Right atrium auricular region (tissue), 2 donors: Measurements from ENCODE around the gene P2RX7. TPM values are rescaled to one million over a fixed set of nuclear protein-coding genes. Genes with fewer than 3 reads are reported as not detected.

Experiments used
- DNase-seq: peaks from one replicate; pipeline ENCODE4 v3.0.0-alpha.2; 2019; ENCODE audit warnings: low spot score
- H3K27ac ChIP-seq, 2 donors: fragments of 200-600 bp; sonication (generic); 1 replicate in 1 of 2; 2 replicates in 1 of 2; pipeline ENCODE4 v1.5.1; 2016 to 2019
- H3K27me3 ChIP-seq, 2 donors: fragments of 200-600 bp; sonication (generic); one replicate each; pipeline versions ENCODE4 v1.5.1 to v1.6.0; 2017 to 2019
- H3K36me3 ChIP-seq: fragments of 200-600 bp; sonication (generic); one replicate; pipeline ENCODE4 v1.5.1; 2016
- H3K4me1 ChIP-seq, 2 donors: fragments of 200-600 bp; sonication (generic); one replicate each; pipeline versions ENCODE4 v1.5.1 to v1.6.0; 2017 to 2019
- H3K4me3 ChIP-seq, 2 donors: fragments of 200-600 bp; sonication (generic); 1 replicate in 1 of 2; 2 replicates in 1 of 2; pipeline ENCODE4 v1.5.1; 2017 to 2019; ENCODE audit warnings: mild to moderate bottlenecking in 1 of 2, moderate library complexity in 1 of 2
- H3K9me3 ChIP-seq, 2 donors: fragments of 200-600 bp; sonication (generic); one replicate each; pipeline ENCODE4 v1.5.1; 2019
- CTCF ChIP-seq, 2 donors: fragments of 200-600 bp; sonication (generic); IDR thresholded peaks; one replicate each; pipeline ENCODE4 v1.5.1; 2019; ENCODE audit warnings: antibody characterized with exemption in 2 of 2
- total RNA-seq, 2 donors: library from RNA; depleted of rRNA; stranded (reverse); fragments of >200 nt; gene quantifications; one replicate each; pipeline ENCODE4 v1.1.0, GENCODE V29; 2016

The P2RX7 gene
- total RNA-seq, 2 donors from 2014 or later, result 1.3 to 1.9 TPM

- H3K4me1 ChIP-seq, result no peaks in the 10 kb centered on the region
- H3K36me3 ChIP-seq, result no peaks in the 10 kb centered on the region
- no peak for DNase-seq
- TF ChIP-seq CTCF (IDR thresholded peaks at IDR 0.05), result no peak
- H3K27ac ChIP-seq, result no peak overlapping the region
- no peaks in the 10 kb centered on the region for H3K9me3 ChIP-seq
- no peaks in the 10 kb centered on the region for H3K27me3 ChIP-seq
- H3K4me3 ChIP-seq, result no peak overlapping the region
Measured at GRCh38 chr12:121117226-121117777, 15.4 kb upstream of the P2RX7 start.

GRCh38 chr12:121120323-121120722 lies 12.4 kb upstream of the P2RX7 start:
- Histone ChIP-seq H3K27me3 (no peaks in the 10 kb centered on the region), H3K9me3 (no peaks in the 10 kb centered on the region), H3K36me3 (no peaks in the 10 kb centered on the region), H3K4me1 (peaks cover 0 to 4% of the 10 kb centered on the region in 2 donors), H3K4me3 (no peak overlapping the region), H3K27ac (no peak overlapping the region)
- no peak for TF ChIP-seq CTCF (IDR thresholded peaks at IDR 0.05)
- DNase-seq, result no peak

- H3K27me3 ChIP-seq, result no peaks in the 10 kb centered on the region
- H3K4me1 ChIP-seq, result peaks cover 0 to 4% of the 10 kb centered on the region in 2 donors
- DNase-seq, result no peak
- H3K4me3 ChIP-seq, result no peak overlapping the region
- H3K27ac ChIP-seq, result no peak overlapping the region
- no peaks in the 10 kb centered on the region for H3K36me3 ChIP-seq
- no peaks in the 10 kb centered on the region for H3K9me3 ChIP-seq
- no peak for TF ChIP-seq CTCF (IDR thresholded peaks at IDR 0.05)
Measured at GRCh38 chr12:121120989-121121755, 11.5 kb upstream of the P2RX7 start.

GRCh38 chr12:121121805-121122204 lies 10.9 kb upstream of the P2RX7 start:
- TF ChIP-seq CTCF (IDR thresholded peaks at IDR 0.05), result no peak
- H3K36me3 ChIP-seq, result no peaks in the 10 kb centered on the region

GRCh38 chr12:121123488-121123887 lies 9.2 kb upstream of the P2RX7 start:
- Histone ChIP-seq H3K9me3 (no peaks in the 10 kb centered on the region), H3K36me3 (no peaks in the 10 kb centered on the region), H3K4me1 (peaks cover 0 to 12% of the 10 kb centered on the region in 2 donors), H3K4me3 (no peak overlapping the region), H3K27me3 (no peaks in the 10 kb centered on the region), H3K27ac (no peak overlapping the region)
- TF ChIP-seq CTCF (IDR thresholded peaks at IDR 0.05), result no peak
- DNase-seq, result no peak

More at GRCh38 chr12:121121805-121122204, 10.9 kb upstream of the P2RX7 start:
- H3K4me1 ChIP-seq, result peaks cover 0 to 4% of the 10 kb centered on the region in 2 donors
- no peak overlapping the region for H3K27ac ChIP-seq
- no peaks in the 10 kb centered on the region for H3K27me3 ChIP-seq
- H3K9me3 ChIP-seq, result no peaks in the 10 kb centered on the region
- DNase-seq, result no peak
- H3K4me3 ChIP-seq, result no peak overlapping the region
